Type B pancreatic cell (in vitro differentiated cells): Measurements from ENCODE around the gene LMNTD2. TPM values are rescaled to one million over a fixed set of nuclear protein-coding genes. Genes with fewer than 3 reads are reported as not detected.
"Not testable (repeated sequence)": the region's sequence is repeated elsewhere in the genome, so short reads cannot be mapped to it uniquely, and the experiment has no call there.

ENCODE experiments used
- DNase-seq: peaks from one replicate; pipeline ENCODE4 v3.0.0; 2021; ENCODE audit warnings: mixed read lengths; ENCODE audit not compliant: unreplicated experiment; ENCODE audit errors: extremely low spot score
- H3K27ac Mint-ChIP-seq: 2 replicates; pipeline ENCODE4 v1.8.0; 2021; ENCODE audit warnings: mild to moderate bottlenecking, mixed read lengths
- H3K27me3 Mint-ChIP-seq: 2 replicates; pipeline ENCODE4 v1.8.0; 2021; ENCODE audit warnings: mixed read lengths
- H3K36me3 Mint-ChIP-seq: 2 replicates; pipeline ENCODE4 v1.8.0; 2021; ENCODE audit warnings: mixed read lengths
- H3K4me1 Mint-ChIP-seq: one replicate; pipeline ENCODE4 v1.8.0; 2021; ENCODE audit warnings: mixed read lengths; ENCODE audit not compliant: unreplicated experiment
- H3K4me3 Mint-ChIP-seq: 2 replicates; pipeline ENCODE4 v1.8.0; 2021; ENCODE audit warnings: mild to moderate bottlenecking, mixed read lengths
- H3K9me3 Mint-ChIP-seq: 2 replicates; pipeline ENCODE4 v1.8.0; 2021; ENCODE audit warnings: mixed read lengths
- CTCF ChIP-seq: fragments of 200-600 bp; sonication (generic); conservative IDR thresholded peaks from 2 replicates; pipeline ENCODE4 v1.5.0; 2021; ENCODE audit warnings: antibody characterized with exemption, mild to moderate bottlenecking
- total RNA-seq: library from RNA; stranded (reverse); gene quantifications from 2 replicates; pipeline ENCODE4 v1.2.1, GENCODE V29; 2021; ENCODE audit warnings: low replicate concordance

LMNTD2 gene
- total RNA-seq, 1 donor from 2014 or later, result 6.7 TPM

DNA sequence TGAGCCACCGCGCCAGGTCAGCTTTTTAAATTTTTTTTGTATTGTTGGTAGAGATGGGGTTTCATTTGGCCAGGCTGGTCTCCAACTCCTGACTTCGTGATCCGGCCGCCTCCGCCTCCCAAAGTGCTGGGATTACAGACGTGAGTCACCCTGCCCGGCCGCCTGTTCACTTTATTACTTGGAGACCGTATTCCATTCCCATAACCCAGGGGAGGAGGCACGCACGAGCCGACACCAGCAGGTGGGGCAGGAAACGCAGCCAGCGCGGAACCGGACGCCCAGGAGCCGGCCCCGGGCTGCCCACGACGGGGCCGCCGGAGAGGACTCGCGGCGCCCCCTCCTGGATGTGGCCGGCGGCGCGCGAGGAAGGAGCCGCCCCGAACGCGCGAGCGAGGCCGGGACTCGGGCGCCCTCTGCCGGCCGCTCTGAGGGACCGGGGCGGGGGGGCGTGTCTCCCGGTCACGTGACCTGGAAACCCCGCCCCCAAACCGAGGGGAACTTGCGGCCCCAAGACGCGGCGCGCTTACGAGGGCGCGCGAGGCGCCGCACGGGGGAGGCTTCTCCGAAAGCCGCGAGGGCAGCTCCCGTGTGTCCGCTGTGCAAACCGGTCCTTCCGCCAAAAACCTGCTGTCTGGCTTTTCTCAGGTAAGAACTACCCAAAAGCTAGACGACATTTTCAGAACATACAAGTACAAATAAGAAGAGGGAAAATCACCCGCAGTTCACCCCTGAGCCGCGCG, 41.9 kb downstream of the LMNTD2 start:
- Mint-ChIP-seq H3K36me3 (peaks cover 26% of the 10 kb centered on the region), H3K27me3 (no peaks in the 10 kb centered on the region), H3K9me3 (no peaks in the 10 kb centered on the region), H3K27ac (peak overlapping the region; percentile 76), H3K4me1 (peaks cover 3% of the 10 kb centered on the region), H3K4me3 (peak overlapping the region; percentile 76)
- DNase-seq, result peak; percentile 87
- peak; percentile 100 for TF ChIP-seq CTCF

GRCh38 chr11:516918-517685, 43.4 kb downstream of the LMNTD2 start:
- not testable (repeated sequence) for H3K9me3 Mint-ChIP-seq, H3K4me3 Mint-ChIP-seq, H3K27me3 Mint-ChIP-seq, H3K4me1 Mint-ChIP-seq
- H3K27ac Mint-ChIP-seq, result peak overlapping the region; percentile 81
- H3K36me3 Mint-ChIP-seq, result peaks cover 31% of the 10 kb centered on the region
- peak; percentile 68 for DNase-seq

DNA sequence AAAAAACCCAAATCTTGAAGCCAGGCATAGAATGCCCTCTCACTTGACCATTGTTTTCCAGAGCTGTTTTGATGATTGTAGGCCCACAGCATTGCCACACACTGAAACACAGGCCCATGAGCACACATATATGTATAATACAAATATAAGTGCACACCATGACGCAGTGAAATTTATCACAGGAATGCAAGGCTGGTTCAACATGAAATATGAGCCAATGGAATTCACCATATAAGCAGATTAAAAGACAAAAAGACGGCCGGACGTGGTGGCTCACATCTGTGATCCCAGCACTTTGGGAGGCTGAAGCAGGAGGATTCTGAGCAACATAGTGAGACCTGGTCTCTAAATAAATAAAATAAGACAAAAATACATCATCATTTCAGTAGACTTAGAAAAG, 44.1 kb downstream of the LMNTD2 start:
- Mint-ChIP-seq H3K4me1 (peaks cover 3% of the 10 kb centered on the region), H3K9me3 (no peaks in the 10 kb centered on the region), H3K36me3 (peaks cover 35% of the 10 kb centered on the region), H3K4me3 (no peak overlapping the region), H3K27ac (no peak overlapping the region), H3K27me3 (no peaks in the 10 kb centered on the region)
- no peak for DNase-seq
- TF ChIP-seq CTCF, result no peak

DNA sequence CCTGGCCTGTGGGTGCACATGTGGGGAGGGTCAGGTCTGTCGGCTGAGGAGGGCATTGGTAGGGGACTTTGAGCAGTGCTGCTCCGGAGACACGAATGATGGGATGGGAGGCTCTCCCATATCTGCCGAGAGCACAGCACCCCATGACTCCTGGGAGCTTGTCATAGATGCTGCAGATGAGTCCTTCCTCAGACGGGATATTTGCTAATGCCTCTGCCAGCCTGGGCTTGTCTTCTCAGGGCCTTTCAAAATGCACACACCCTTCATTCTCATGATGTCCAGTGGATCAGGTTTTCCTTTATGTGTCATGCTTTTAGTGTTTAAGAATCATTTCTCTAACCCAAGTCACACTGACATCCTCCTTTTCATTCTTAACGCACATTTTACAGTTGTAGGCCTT, 45.4 kb downstream of the LMNTD2 start:
- DNase-seq, result no peak
- no peaks in the 10 kb centered on the region for H3K27me3 Mint-ChIP-seq
- H3K4me3 Mint-ChIP-seq, result peak overlapping the region; percentile 32
- TF ChIP-seq CTCF, result no peak
- peaks cover 3% of the 10 kb centered on the region for H3K4me1 Mint-ChIP-seq
- peak overlapping the region; percentile 79 for H3K27ac Mint-ChIP-seq
- peaks cover 29% of the 10 kb centered on the region for H3K36me3 Mint-ChIP-seq
- H3K9me3 Mint-ChIP-seq, result no peaks in the 10 kb centered on the region

DNA sequence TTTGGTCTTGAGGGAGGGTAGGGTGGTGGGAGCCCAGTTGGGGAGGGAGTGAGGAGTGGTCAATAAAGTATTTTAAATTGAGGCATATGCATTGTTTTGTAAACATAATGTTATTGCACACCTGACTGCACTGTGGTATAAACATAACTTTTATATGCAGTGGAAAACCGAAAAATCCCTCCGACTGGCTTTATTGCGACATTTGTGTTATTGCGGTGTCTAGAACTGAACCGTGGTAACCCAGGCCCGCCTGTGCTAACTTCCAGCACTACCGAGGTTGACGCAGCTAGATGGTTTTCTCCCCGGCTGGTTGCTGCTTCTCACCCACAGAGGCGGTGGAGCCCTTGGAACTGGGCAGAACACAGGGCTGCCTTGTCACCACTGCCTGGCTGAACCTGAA, 45.9 kb downstream of the LMNTD2 start:
- Mint-ChIP-seq H3K27ac (peak overlapping the region; percentile 79), H3K9me3 (no peaks in the 10 kb centered on the region), H3K27me3 (no peaks in the 10 kb centered on the region), H3K4me1 (peaks cover 3% of the 10 kb centered on the region), H3K4me3 (no peak overlapping the region), H3K36me3 (peaks cover 33% of the 10 kb centered on the region)
- no peak for TF ChIP-seq CTCF
- no peak for DNase-seq
